Hepatocyte (in vitro differentiated cells): Measurements from ENCODE around the gene FAM181A.

Source experiments
- CTCF ChIP-seq: fragments of 200-600 bp; sonication (generic); IDR thresholded peaks from 2 replicates; pipeline ENCODE4 v1.5.1; 2016; ENCODE audit warnings: antibody characterized with exemption, mild to moderate bottlenecking; ENCODE audit not compliant: poor library complexity
- EZH2 ChIP-seq: fragments of 200-600 bp; sonication (generic); IDR thresholded peaks from 2 replicates; pipeline ENCODE4 v1.6.1; 2016; ENCODE audit warnings: antibody characterized with exemption, mild to moderate bottlenecking, borderline replicate concordance

GRCh38 chr14:93925374-93925895 lies 1.7 kb upstream of the FAM181A start:
- TF ChIP-seq CTCF = no peak
- no peak for TF ChIP-seq EZH2
